Esophagus muscularis mucosa (tissue), 4 donors: ENCODE measurements around the gene LRRC42. TPM values are rescaled to one million over a fixed set of nuclear protein-coding genes. Genes with fewer than 3 reads are reported as not detected.

Experiments used
- DNase-seq: peaks from one replicate; pipeline ENCODE4 v3.0.0-alpha.2; 2017; ENCODE audit errors: extremely low spot score
- H3K27ac ChIP-seq, 4 donors: fragments of 200-600 bp; sonication (generic); replicated peaks in 1 of 4; 1 replicate in 3 of 4; 2 replicates in 1 of 4; pipeline ENCODE4 v1.5.1; 2016 to 2019; ENCODE audit warnings: mild to moderate bottlenecking in 1 of 4
- H3K27me3 ChIP-seq, 4 donors: fragments of 200-600 bp; sonication (generic); one replicate each; pipeline versions ENCODE4 v1.5.1 to v1.6.0; 2016 to 2019
- H3K36me3 ChIP-seq, 4 donors: fragments of 200-600 bp; sonication (generic); one replicate each; pipeline ENCODE4 v1.5.1; 2016 to 2019
- H3K4me1 ChIP-seq, 4 donors: fragments of 200-600 bp; sonication (generic); one replicate each; pipeline ENCODE4 v1.5.1; 2016 to 2019
- H3K4me3 ChIP-seq, 4 donors: fragments of 200-600 bp; sonication (generic); 1 replicate in 2 of 4; 2 replicates in 2 of 4; pipeline ENCODE4 v1.5.1; 2016 to 2019; ENCODE audit warnings: mild to moderate bottlenecking in 4 of 4, moderate library complexity in 1 of 4
- H3K9me3 ChIP-seq, 4 donors: fragments of 200-600 bp; sonication (generic); 1 replicate in 3 of 4; 2 replicates in 1 of 4; pipeline ENCODE4 v1.5.1; 2016 to 2019
- EP300 ChIP-seq: sonication (generic); formaldehyde crosslinking; IDR thresholded peaks from one replicate; pipeline ENCODE4 v1.6.1; 2017; ENCODE audit warnings: antibody characterized with exemption
- POLR2A ChIP-seq: fragments of 450-650 bp; IDR thresholded peaks from one replicate; pipeline ENCODE4 v1.6.1; 2017; ENCODE audit warnings: antibody characterized with exemption, moderate library complexity, mild to moderate bottlenecking, low read depth
- POLR2AphosphoS5 ChIP-seq, 2 donors: sonication (generic); formaldehyde crosslinking; IDR thresholded peaks; one replicate each; pipeline ENCODE4 v1.6.1; 2017; ENCODE audit warnings: antibody characterized with exemption in 2 of 2
- WGBS: methylation state at CpG from one replicate; pipeline ENCODE4 v1.1.5; 2018; 5-methylcytosine and 5-hydroxymethylcytosine counted together
- intact Hi-C: fragments of 100-400 bp; cut with DNase I; formaldehyde crosslinking; loops from one replicate; pipeline ENCODE4 v1.15.1; 2023
- total RNA-seq, 4 donors: library from RNA; depleted of rRNA; stranded (reverse); fragments of >200 nt; gene quantifications; one replicate each; pipeline versions ENCODE4 v1.1.0 to v1.2.1, GENCODE V29; 2016
- TF ChIP-seq, protein P1 (sequence below), 3 experiments: fragments of 200-600 bp in 2 of 3; fragments of 450-650 bp in 1 of 3; sonication (generic) in 2 of 3; IDR thresholded peaks; one replicate each; pipeline ENCODE4 v1.5.1; 2017 to 2019; ENCODE audit warnings: antibody characterized with exemption in 3 of 3, mild to moderate bottlenecking in 2 of 3, moderate library complexity in 1 of 3

LRRC42 gene
- total RNA-seq, 4 donors from 2014 or later: 22.8 to 35.6 (median 28.9) TPM

DNA sequence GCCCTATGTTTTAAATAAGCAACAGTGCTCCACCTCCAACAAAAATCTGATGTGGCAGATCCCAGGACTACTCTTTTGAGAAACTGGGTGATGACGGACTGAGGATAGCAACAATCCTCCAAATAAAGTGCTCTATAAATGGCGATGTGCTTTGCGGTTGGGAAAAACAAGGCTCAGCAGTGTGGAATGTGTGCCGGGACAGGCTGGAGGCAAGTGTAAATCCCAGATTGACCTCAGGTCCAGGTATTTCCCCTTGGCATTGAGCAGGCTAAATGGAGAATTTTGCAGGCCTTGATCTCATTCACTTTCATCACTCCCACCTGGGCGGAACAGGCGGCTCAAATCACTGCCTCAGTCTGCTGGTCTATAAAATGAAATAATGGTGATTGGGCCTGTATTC lies 35.1 kb downstream of the LRRC42 start:
- DNase-seq: no peak
- TF ChIP-seq POLR2AphosphoS5 (IDR thresholded peaks at IDR 0.05) (peak; percentile 43 to 58), EP300 (peak; percentile 55)
- TF ChIP-seq, protein P1, sequence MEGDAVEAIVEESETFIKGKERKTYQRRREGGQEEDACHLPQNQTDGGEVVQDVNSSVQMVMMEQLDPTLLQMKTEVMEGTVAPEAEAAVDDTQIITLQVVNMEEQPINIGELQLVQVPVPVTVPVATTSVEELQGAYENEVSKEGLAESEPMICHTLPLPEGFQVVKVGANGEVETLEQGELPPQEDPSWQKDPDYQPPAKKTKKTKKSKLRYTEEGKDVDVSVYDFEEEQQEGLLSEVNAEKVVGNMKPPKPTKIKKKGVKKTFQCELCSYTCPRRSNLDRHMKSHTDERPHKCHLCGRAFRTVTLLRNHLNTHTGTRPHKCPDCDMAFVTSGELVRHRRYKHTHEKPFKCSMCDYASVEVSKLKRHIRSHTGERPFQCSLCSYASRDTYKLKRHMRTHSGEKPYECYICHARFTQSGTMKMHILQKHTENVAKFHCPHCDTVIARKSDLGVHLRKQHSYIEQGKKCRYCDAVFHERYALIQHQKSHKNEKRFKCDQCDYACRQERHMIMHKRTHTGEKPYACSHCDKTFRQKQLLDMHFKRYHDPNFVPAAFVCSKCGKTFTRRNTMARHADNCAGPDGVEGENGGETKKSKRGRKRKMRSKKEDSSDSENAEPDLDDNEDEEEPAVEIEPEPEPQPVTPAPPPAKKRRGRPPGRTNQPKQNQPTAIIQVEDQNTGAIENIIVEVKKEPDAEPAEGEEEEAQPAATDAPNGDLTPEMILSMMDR (IDR thresholded peaks at IDR 0.05): no peak
- Histone ChIP-seq H3K9me3 (no peaks in the 10 kb centered on the region), H3K4me1 (peaks cover 0 to 27% (median 21%) of the 10 kb centered on the region in 4 donors), H3K36me3 (peaks cover 0 to 4% (median 0%) of the 10 kb centered on the region in 4 donors), H3K27me3 (no peaks in the 10 kb centered on the region), H3K27ac (peak overlapping the region; percentile 75 to 86 (median 82)), H3K4me3 (no peak overlapping the region)
- WGBS: 87% methylated on average over 6 of the region's 6 CpGs
- intact Hi-C loops: no loop called here

DNA sequence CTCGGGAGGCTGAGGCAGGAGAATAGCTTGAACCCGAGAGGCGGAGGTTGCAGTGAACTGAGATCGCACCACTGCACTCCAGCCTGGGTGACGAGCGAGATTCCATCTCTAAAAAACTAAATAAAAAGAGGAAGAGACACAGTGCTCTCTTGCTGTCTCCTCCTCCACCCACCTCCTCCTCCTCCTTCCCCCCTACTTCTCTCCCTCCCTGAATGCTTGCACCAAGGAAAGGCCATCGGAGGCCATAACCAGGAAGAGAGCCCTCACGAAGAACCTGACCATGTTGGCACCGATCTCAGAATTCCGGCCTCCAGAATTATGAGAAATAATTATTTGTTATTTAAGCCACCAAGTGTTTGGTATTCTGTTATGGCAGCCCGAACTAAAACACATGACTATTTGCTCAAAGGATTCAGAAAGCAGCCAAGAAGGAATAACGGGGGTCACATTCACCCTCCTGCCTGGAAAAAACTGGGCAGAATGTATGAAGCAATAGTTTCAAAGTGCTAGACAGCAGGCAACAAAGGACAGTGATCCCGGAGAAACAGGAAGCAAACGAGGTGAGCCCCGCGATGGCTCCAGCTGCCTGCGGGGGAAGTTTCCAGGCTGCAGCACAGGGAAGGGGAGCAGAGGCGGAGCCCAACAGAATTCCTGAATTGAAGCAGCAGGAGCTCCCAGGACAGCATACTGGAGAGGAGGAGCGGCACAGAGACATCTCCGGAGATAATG lies 36.0 kb downstream of the LRRC42 start:
- no peak for DNase-seq
- peak; percentile 14 for TF ChIP-seq EP300
- no peak for TF ChIP-seq POLR2A
- TF ChIP-seq POLR2AphosphoS5 (IDR thresholded peaks at IDR 0.05): peak; percentile 22 to 53
- Histone ChIP-seq H3K9me3 (no peaks in the 10 kb centered on the region), H3K36me3 (no peaks in the 10 kb centered on the region), H3K27ac (peak overlapping the region; percentile 75 to 86 (median 82)), H3K4me1 (peaks cover 0 to 27% (median 21%) of the 10 kb centered on the region in 4 donors), H3K27me3 (no peaks in the 10 kb centered on the region), H3K4me3 (peak overlapping the region; percentile 45 to 52 (median 51))
- intact Hi-C loops: no loop called here
- WGBS: 34% methylated on average over 20 of the region's 20 CpGs

DNA sequence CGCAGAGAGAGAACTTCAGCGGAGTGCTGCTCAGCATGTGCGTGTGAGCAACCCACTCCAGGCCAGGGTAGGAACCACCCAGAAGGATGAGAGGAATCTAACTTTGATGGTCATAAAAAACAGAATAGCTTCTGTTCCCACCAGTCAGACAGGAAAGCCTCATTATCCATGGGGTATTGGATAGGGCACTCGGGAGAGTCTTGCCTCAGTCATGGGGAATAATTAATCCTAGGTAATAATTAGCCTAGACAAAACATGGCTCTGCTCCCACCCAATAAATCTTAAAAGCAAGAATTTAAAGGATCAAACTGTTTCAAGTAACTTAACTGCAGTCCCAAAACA lies 36.6 kb downstream of the LRRC42 start:
- H3K4me3 ChIP-seq: peak overlapping the region; percentile 45 to 52 (median 51)
- intact Hi-C loops: no loop called here
- DNase-seq: no peak
- no peaks in the 10 kb centered on the region for H3K9me3 ChIP-seq
- 31% methylated on average over 4 of the region's 4 CpGs for WGBS
- no peaks in the 10 kb centered on the region for H3K27me3 ChIP-seq
- peak overlapping the region; percentile 75 to 86 (median 82) for H3K27ac ChIP-seq
- H3K4me1 ChIP-seq: peaks cover 0 to 27% (median 21%) of the 10 kb centered on the region in 4 donors
- TF ChIP-seq EP300: no peak
- TF ChIP-seq POLR2A: no peak
- TF ChIP-seq, protein P1 (IDR thresholded peaks at IDR 0.05): no peak
- TF ChIP-seq POLR2AphosphoS5 (IDR thresholded peaks at IDR 0.05): no peak
- H3K36me3 ChIP-seq: no peaks in the 10 kb centered on the region

DNA sequence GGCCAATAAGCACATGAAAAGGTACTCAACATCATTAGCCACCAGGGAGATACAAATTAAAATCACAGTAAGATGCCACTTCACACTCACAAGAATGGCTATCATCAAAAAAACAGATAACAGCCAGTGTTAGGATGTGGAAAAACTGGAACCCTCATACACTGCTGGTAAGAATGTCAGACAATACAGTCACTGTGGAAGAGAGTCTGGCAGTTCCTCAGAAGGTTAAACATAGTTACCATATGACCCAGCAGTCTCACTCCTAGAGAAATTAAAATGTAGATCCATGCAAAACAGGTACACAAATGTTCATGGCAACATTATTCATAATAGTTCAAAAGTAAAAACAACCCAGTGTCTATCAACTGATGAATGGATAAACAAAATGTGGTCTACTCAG lies 38.6 kb downstream of the LRRC42 start:
- Histone ChIP-seq H3K36me3 (no peaks in the 10 kb centered on the region), H3K4me3 (no peak overlapping the region), H3K9me3 (no peaks in the 10 kb centered on the region), H3K27me3 (no peaks in the 10 kb centered on the region), H3K4me1 (peaks cover 0 to 27% (median 21%) of the 10 kb centered on the region in 4 donors), H3K27ac (no peak overlapping the region)
- DNase-seq: no peak
- intact Hi-C loops: no loop called here
- TF ChIP-seq POLR2A (no peak), POLR2AphosphoS5 (IDR thresholded peaks at IDR 0.05) (no peak), EP300 (no peak)
- TF ChIP-seq, protein P1 (IDR thresholded peaks at IDR 0.05): no peak

DNA sequence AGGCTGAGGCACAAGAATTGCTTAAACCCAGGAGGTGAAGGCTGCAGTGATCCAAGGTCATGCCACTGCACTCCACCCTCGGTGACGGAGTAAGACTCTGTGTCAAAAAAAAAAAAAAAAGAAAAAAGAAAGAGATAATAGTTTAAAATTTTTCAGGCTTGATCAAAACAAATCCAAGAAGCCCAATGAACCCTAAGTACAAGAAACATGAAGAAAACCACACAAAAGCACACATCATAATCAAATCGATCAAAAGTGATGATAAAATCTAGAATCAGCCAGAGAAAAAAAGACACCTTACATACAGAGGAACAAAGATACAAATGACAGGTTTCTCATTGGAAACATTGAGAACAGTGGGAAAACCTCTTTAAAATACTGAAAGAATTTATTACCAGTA lies 40.3 kb downstream of the LRRC42 start:
- TF ChIP-seq POLR2AphosphoS5 (IDR thresholded peaks at IDR 0.05) (no peak), POLR2A (no peak), EP300 (no peak)
- TF ChIP-seq, protein P1 (IDR thresholded peaks at IDR 0.05): no peak
- H3K27me3 ChIP-seq: no peaks in the 10 kb centered on the region
- H3K36me3 ChIP-seq: no peaks in the 10 kb centered on the region
- H3K4me3 ChIP-seq: no peak overlapping the region
- no peaks in the 10 kb centered on the region for H3K9me3 ChIP-seq
- intact Hi-C loops: no loop called here
- no peak for DNase-seq
- H3K27ac ChIP-seq: no peak overlapping the region
- peaks cover 0 to 19% (median 18%) of the 10 kb centered on the region in 4 donors for H3K4me1 ChIP-seq
- over 99% methylated on average over 3 of the region's 3 CpGs for WGBS
